Left ventricle myocardium inferior (tissue), 1 donor: ENCODE data around the gene CLK4. TPM values are rescaled to one million over a fixed set of nuclear protein-coding genes. Genes with fewer than 3 reads are reported as not detected.

Source experiments
- DNase-seq: peaks from one replicate; pipeline ENCODE4 v3.0.0-alpha.2; 2020
- H3K27ac ChIP-seq: fragments of 200-600 bp; replicated peaks from 2 replicates; pipeline ENCODE4 v1.8.0; 2021
- H3K27me3 ChIP-seq: fragments of 200-600 bp; 2 replicates; pipeline ENCODE4 v1.8.0; 2021; ENCODE audit warnings: low read depth
- H3K36me3 ChIP-seq: fragments of 200-600 bp; 2 replicates; pipeline ENCODE4 v1.8.0; 2021
- H3K4me1 ChIP-seq: fragments of 200-600 bp; 2 replicates; pipeline ENCODE4 v1.8.0; 2021
- H3K4me3 ChIP-seq: fragments of 200-600 bp; 2 replicates; pipeline ENCODE4 v1.8.0; 2021; ENCODE audit warnings: mild to moderate bottlenecking, moderate library complexity
- H3K9me3 ChIP-seq: fragments of 200-600 bp; replicated peaks from 2 replicates; pipeline ENCODE4 v1.8.0; 2021
- CTCF ChIP-seq: fragments of 200-600 bp; IDR thresholded peaks from 2 replicates; pipeline ENCODE4 v1.8.0; 2021; ENCODE audit warnings: antibody characterized with exemption, mild to moderate bottlenecking, borderline replicate concordance
- intact Hi-C: fragments of 100-400 bp; cut with micrococcal nuclease; formaldehyde crosslinking; loops from one replicate; pipeline ENCODE4 v1.11.0; 2022
- total RNA-seq: library from RNA; stranded (reverse); fragmentation: NEBNext Ultra II Directional; extraction: Animal tissue kit (Norgen Biotek cat#: 25700); gene quantifications from one replicate; pipeline ENCODE4 v1.2.1, GENCODE V29; 2021
- donor health status: DM: no; HTN: yes; CAD: no; lungs with severe emphysema.

Gene CLK4
- total RNA-seq, 1 donor from 2014 or later = 20.0 TPM

- peaks cover 4% of the 10 kb centered on the region for H3K9me3 ChIP-seq
- no peak for TF ChIP-seq CTCF
- no peak overlapping the region for H3K4me3 ChIP-seq
- H3K27ac ChIP-seq = no peak overlapping the region
- no peaks in the 10 kb centered on the region for H3K36me3 ChIP-seq
- DNase-seq = no peak
- intact Hi-C loops = no loop called here
- H3K27me3 ChIP-seq = no peaks in the 10 kb centered on the region
- no peaks in the 10 kb centered on the region for H3K4me1 ChIP-seq
Measured at GRCh38 chr5:178649580-178649979, 22.7 kb upstream of the CLK4 start.

GRCh38 chr5:178644826-178645545 is 18.1 kb upstream of the CLK4 start:
- Histone ChIP-seq H3K27me3 (no peaks in the 10 kb centered on the region), H3K36me3 (no peaks in the 10 kb centered on the region), H3K9me3 (peaks cover 13% of the 10 kb centered on the region), H3K27ac (no peak overlapping the region), H3K4me3 (no peak overlapping the region), H3K4me1 (no peaks in the 10 kb centered on the region)
- no peak for TF ChIP-seq CTCF
- intact Hi-C loops = no loop called here
- DNase-seq = no peak

DNA sequence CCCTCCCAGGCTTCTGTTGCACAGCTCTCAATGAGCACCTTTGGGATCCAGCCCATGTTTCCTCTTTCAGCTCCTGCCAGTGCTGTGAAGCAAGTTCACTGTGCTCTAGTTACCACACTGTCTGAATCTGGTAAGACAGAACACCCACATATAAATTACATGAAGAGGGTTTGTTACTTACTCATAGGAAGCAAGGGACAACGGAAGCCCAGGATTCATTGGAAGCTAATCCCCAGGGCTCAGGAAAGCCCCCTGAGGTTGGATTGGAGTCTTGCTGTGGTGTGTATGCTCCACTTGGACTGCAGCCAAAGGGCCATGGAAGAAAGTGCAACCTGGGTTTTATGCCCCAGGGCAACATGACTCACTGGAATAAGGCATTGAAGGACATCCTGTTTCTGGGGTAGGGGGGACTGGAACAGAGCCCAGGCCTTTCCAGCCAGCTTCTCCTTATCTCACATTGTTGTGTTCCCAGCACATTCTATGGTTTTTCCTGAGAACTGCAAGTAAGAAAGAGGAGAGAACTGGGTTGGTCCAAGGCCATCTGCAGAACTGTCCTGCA is 15.6 kb upstream of the CLK4 start:
- peaks cover 11% of the 10 kb centered on the region for H3K9me3 ChIP-seq
- no peak overlapping the region for H3K4me3 ChIP-seq
- no peak for DNase-seq
- no peaks in the 10 kb centered on the region for H3K27me3 ChIP-seq
- intact Hi-C loops = no loop called here
- no peaks in the 10 kb centered on the region for H3K36me3 ChIP-seq
- no peak overlapping the region for H3K27ac ChIP-seq
- TF ChIP-seq CTCF = no peak
- no peaks in the 10 kb centered on the region for H3K4me1 ChIP-seq

GRCh38 chr5:178641711-178642110 is 14.9 kb upstream of the CLK4 start:
- intact Hi-C loops = no loop called here
- no peak for DNase-seq
- no peak overlapping the region for H3K4me3 ChIP-seq
- TF ChIP-seq CTCF = no peak
- peaks cover 11% of the 10 kb centered on the region for H3K9me3 ChIP-seq
- H3K36me3 ChIP-seq = no peaks in the 10 kb centered on the region
- H3K4me1 ChIP-seq = no peaks in the 10 kb centered on the region
- no peak overlapping the region for H3K27ac ChIP-seq
- H3K27me3 ChIP-seq = no peaks in the 10 kb centered on the region

- intact Hi-C loops = no loop called here
- peaks cover 11% of the 10 kb centered on the region for H3K9me3 ChIP-seq
- H3K36me3 ChIP-seq = no peaks in the 10 kb centered on the region
- H3K27me3 ChIP-seq = no peaks in the 10 kb centered on the region
- no peak overlapping the region for H3K27ac ChIP-seq
- no peak for DNase-seq
- TF ChIP-seq CTCF = no peak
- H3K4me3 ChIP-seq = no peak overlapping the region
- no peaks in the 10 kb centered on the region for H3K4me1 ChIP-seq
Measured at GRCh38 chr5:178640331-178641045, 13.6 kb upstream of the CLK4 start.
